ENCODE results near the gene HPN. TPM values are rescaled to one million over a fixed set of nuclear protein-coding genes. Genes with fewer than 3 reads are reported as not detected.
A peak's percentile ranks its signal among the peaks of the same experiment; 100 is the strongest.

The HPN gene
- total and polyA plus RNA-seq, 2 of the 13 experiments (the other 11 are each of a cell fraction or from before 2014, with no cell fraction given) = 46.7 to 261 TPM

GRCh38 chr19:35040826-35041547, 534 bp upstream of the HPN start (continued):
- peak; percentile 97 for TF ChIP-seq KDM5B (CRISPR knock-in tag; IDR thresholded peaks at IDR 0.05; ENCODE audit: borderline replicate concordance)
- no peak for TF ChIP-seq STAT5B (CRISPR knock-in tag; IDR thresholded peaks at IDR 0.05)
- TF ChIP-seq ZNF207 (IDR thresholded peaks at IDR 0.05; ENCODE audit: borderline replicate concordance) = no peak
- TF ChIP-seq SP4 (CRISPR knock-in tag; IDR thresholded peaks at IDR 0.05) = peak; percentile 74
- TF ChIP-seq DNMT3B (CRISPR knock-in tag; conservative IDR thresholded peaks at IDR 0.05) = peak; percentile 51; the same call in 1 of the 2 replicates
- peak; percentile 95; the same call in 1 of the 2 replicates for TF ChIP-seq ZNF224 (CRISPR knock-in tag; IDR thresholded peaks at IDR 0.05)
- peak; percentile 41 for TF ChIP-seq TBL1XR1 (IDR thresholded peaks at IDR 0.05; ENCODE audit: borderline replicate concordance, low read length, partially characterized antibody)
- peak; percentile 66; the same call in 1 of the 2 replicates for TF ChIP-seq NCOR1 (IDR thresholded peaks at IDR 0.05; ENCODE audit: borderline replicate concordance, low read length)
- TF ChIP-seq PAWR (CRISPR knock-in tag; IDR thresholded peaks at IDR 0.05; ENCODE audit: borderline replicate concordance) = 0 out of 2 replicates have a peak, but pooled peaks have one; percentile 15
- 0 out of 2 replicates have a peak, but pooled peaks have one; percentile 24 for TF ChIP-seq ZFP1 (CRISPR knock-in tag; IDR thresholded peaks at IDR 0.05)
- TF ChIP-seq ZBTB34 (CRISPR knock-in tag; IDR thresholded peaks at IDR 0.05) = peak; percentile 97; the same call in 1 of the 2 replicates
- TF ChIP-seq AFF4 (CRISPR knock-in tag; IDR thresholded peaks at IDR 0.05) = no peak
- no peak for TF ChIP-seq ZNF367 (CRISPR knock-in tag; IDR thresholded peaks at IDR 0.05; ENCODE audit: borderline replicate concordance)
- TF ChIP-seq ZNF792 (CRISPR knock-in tag; IDR thresholded peaks at IDR 0.05) = peak; percentile 81; the same call in 1 of the 2 replicates
- no peak for TF ChIP-seq KAT2B (IDR thresholded peaks at IDR 0.05; ENCODE audit: borderline replicate concordance, low read depth, low read length)
- peak; percentile 77; the same call in 1 of the 2 replicates for TF ChIP-seq HOXD1 (CRISPR knock-in tag; IDR thresholded peaks at IDR 0.05)
- peak; percentile 94 for TF ChIP-seq MED13 (CRISPR knock-in tag; IDR thresholded peaks at IDR 0.05)
- peak; percentile 99 for TF ChIP-seq HIC2 (CRISPR knock-in tag; IDR thresholded peaks at IDR 0.05; ENCODE audit: low read depth)
- TF ChIP-seq ZNF3 (CRISPR knock-in tag; IDR thresholded peaks at IDR 0.05) = no peak
- TF ChIP-seq ZNF607 (CRISPR knock-in tag; IDR thresholded peaks at IDR 0.05; ENCODE audit: borderline replicate concordance) = peak; percentile 63; the same call in 1 of the 2 replicates
- TF ChIP-seq KMT2A (CRISPR knock-in tag; IDR thresholded peaks at IDR 0.05) = peak; percentile 56; the same call in 1 of the 2 replicates
- no peak for TF ChIP-seq ZNF101 (CRISPR knock-in tag; IDR thresholded peaks at IDR 0.05; ENCODE audit: borderline replicate concordance, low read depth)
- TF ChIP-seq SIN3B (IDR thresholded peaks at IDR 0.05; ENCODE audit: low read length) = no peak
- TF ChIP-seq IKZF4 (CRISPR knock-in tag; IDR thresholded peaks at IDR 0.05; ENCODE audit: borderline replicate concordance, low read depth, not compliant biosample characterization) = peak; percentile 74
